H1 (cell line): ENCODE measurements around the gene TRAPPC6A. TPM values are rescaled to one million over a fixed set of nuclear protein-coding genes. Genes with fewer than 3 reads are reported as not detected.
A peak's percentile ranks its signal among the peaks of the same experiment; 100 is the strongest.

Source experiments
- CTCF ChIA-PET: fragments of 300-600 bp; sonication (Branson Sonifier 250); formaldehyde crosslinking; loops from one replicate; lab custom pipeline; 2021; ENCODE audit not compliant: partially characterized antibody; lab: Charles Lee
- POLR2A ChIA-PET: fragments of 300-600 bp; sonication (Branson Sonifier 250); formaldehyde crosslinking; loops from one replicate; lab custom pipeline; 2021; ENCODE audit warnings: inconsistent platforms; ENCODE audit not compliant: partially characterized antibody; lab: Charles Lee
- DNase-seq, 2 experiments: peaks; one replicate each; pipeline versions ENCODE4 v3.0.0 to v3.0.0-alpha.2; 2010 to 2022; ENCODE audit warnings: low spot score in 2 of 2, low read depth in 1 of 2, mixed read lengths in 1 of 2
- FAIRE-seq: peaks from 2 replicates; lab custom pipeline; 2011; peaks lifted over from hg19 to GRCh38; lab: Jason Lieb, UNC
- H2AFZ ChIP-seq: 2 replicates; pipeline ENCODE4 v1.8.1; 2012; ENCODE audit warnings: low read length, inconsistent platforms
- H2AK5ac ChIP-seq: 2 replicates; pipeline ENCODE4 v1.6.1; 2013; ENCODE audit warnings: low read depth, low read length
- H2BK120ac ChIP-seq: replicated peaks from 2 replicates; pipeline ENCODE3; 2013; ENCODE audit warnings: low read depth, low read length, inconsistent platforms
- H2BK12ac ChIP-seq: 2 replicates; pipeline ENCODE4 v1.6.1; 2013; ENCODE audit warnings: low read depth, low read length
- H2BK15ac ChIP-seq: 2 replicates; pipeline ENCODE4 v1.6.1; 2013; ENCODE audit warnings: low read length
- H2BK20ac ChIP-seq: 2 replicates; pipeline ENCODE4 v1.6.1; 2013; ENCODE audit warnings: low read length
- H2BK5ac ChIP-seq: 2 replicates; pipeline ENCODE4 v1.6.1; 2013; ENCODE audit warnings: low read depth, low read length
- H3K14ac ChIP-seq: 2 replicates; pipeline ENCODE4 v1.6.1; 2013; ENCODE audit warnings: inconsistent platforms; ENCODE audit not compliant: insufficient read length
- H3K18ac ChIP-seq: 2 replicates; pipeline ENCODE4 v1.6.1; 2013; ENCODE audit warnings: low read length; ENCODE audit errors: extremely low read depth
- H3K23ac ChIP-seq: 2 replicates; pipeline ENCODE4 v1.6.1; 2013; ENCODE audit warnings: inconsistent platforms; ENCODE audit not compliant: insufficient read length
- H3K23me2 ChIP-seq: 2 replicates; pipeline ENCODE4 v1.6.1; 2013; ENCODE audit warnings: low read depth, low read length
- H3K27ac ChIP-seq: 2 replicates; pipeline ENCODE4 v1.6.1; 2011; ENCODE audit warnings: low read depth, low read length, inconsistent platforms
- H3K27me3 ChIP-seq, 4 experiments: replicated peaks in 1 of 4; 1 replicate in 1 of 4; 2 replicates in 3 of 4; pipeline versions ENCODE4 v1.6.1 to v1.8.1; 2011 to 2013; ENCODE audit warnings: low read length in 3 of 4, mild to moderate bottlenecking in 3 of 4, inconsistent platforms in 2 of 4, mixed read lengths in 2 of 4, moderate library complexity in 1 of 4; ENCODE audit not compliant: control insufficient read depth in 3 of 4, insufficient read depth in 3 of 4; ENCODE audit errors: extremely low read depth in 1 of 4
- H3K36me3 ChIP-seq, 4 experiments: 2 replicates each; pipeline versions ENCODE4 v1.6.1 to v1.8.1; 2011 to 2013; ENCODE audit warnings: mild to moderate bottlenecking in 4 of 4, low read length in 3 of 4, moderate library complexity in 2 of 4, control low read depth in 1 of 4, inconsistent platforms in 1 of 4; ENCODE audit not compliant: insufficient read depth in 4 of 4, control insufficient read depth in 2 of 4
- H3K4ac ChIP-seq: replicated peaks from 2 replicates; pipeline ENCODE3; 2013; ENCODE audit warnings: low read length, low read depth, mixed read lengths, inconsistent platforms; ENCODE audit not compliant: insufficient read length
- H3K4me1 ChIP-seq, 4 experiments: replicated peaks in 1 of 4; 1 replicate in 1 of 4; 2 replicates in 3 of 4; pipeline versions ENCODE4 v1.6.1 to v1.8.1; 2011 to 2013; ENCODE audit warnings: low read length in 3 of 4, inconsistent platforms in 2 of 4, mixed read lengths in 1 of 4; ENCODE audit not compliant: insufficient read depth in 4 of 4, control insufficient read depth in 3 of 4
- H3K4me2 ChIP-seq, 2 experiments: 2 replicates each; pipeline versions ENCODE4 v1.6.1 to v1.8.1; 2011 to 2013; ENCODE audit warnings: low read depth in 2 of 2, low read length in 2 of 2, control low read depth in 1 of 2, inconsistent platforms in 1 of 2, mild to moderate bottlenecking in 1 of 2; ENCODE audit not compliant: insufficient read depth in 1 of 2
- H3K4me3 ChIP-seq, 4 experiments: fragments of 200-600, 300-600 bp in 1 of 4; sonication (generic), shearing (Covaris generic), sonication (Bioruptor Twin) in 1 of 4; 2 replicates each; pipeline versions ENCODE4 v1.5.1 to v1.8.1; 2011 to 2016; ENCODE audit warnings: low read length in 4 of 4, low read depth in 3 of 4, control low read depth in 2 of 4, inconsistent platforms in 2 of 4, mild to moderate bottlenecking in 2 of 4, mixed read lengths in 1 of 4, moderate library complexity in 1 of 4; ENCODE audit not compliant: insufficient read depth in 2 of 4; ENCODE audit errors: extremely low read depth in 1 of 4
- H3K56ac ChIP-seq: replicated peaks from 2 replicates; pipeline ENCODE3; 2013; ENCODE audit warnings: low read depth, mild to moderate bottlenecking, mixed read lengths, low read length, inconsistent platforms; ENCODE audit not compliant: insufficient read length
- H3K79me1 ChIP-seq: 2 replicates; pipeline ENCODE4 v1.6.1; 2013; ENCODE audit warnings: low read depth, low read length, control low read depth
- H3K79me2 ChIP-seq, 2 experiments: 2 replicates each; pipeline versions ENCODE4 v1.6.1 to v1.8.1; 2012 to 2013; ENCODE audit warnings: low read length in 2 of 2, mild to moderate bottlenecking in 2 of 2, inconsistent platforms in 1 of 2; ENCODE audit not compliant: insufficient read depth in 2 of 2, control insufficient read depth in 1 of 2
- H3K9ac ChIP-seq, 4 experiments: replicated peaks in 1 of 4; 1 replicate in 1 of 4; 2 replicates in 3 of 4; pipeline versions ENCODE4 v1.6.1 to v1.8.1; 2011 to 2013; ENCODE audit warnings: low read depth in 3 of 4, low read length in 3 of 4, control low read depth in 2 of 4, mild to moderate bottlenecking in 2 of 4, moderate library complexity in 2 of 4, inconsistent platforms in 1 of 4; ENCODE audit errors: extremely low read depth in 1 of 4
- H3K9me3 ChIP-seq, 2 experiments: 2 replicates each; pipeline versions ENCODE4 v1.6.1 to v1.8.1; 2012 to 2013; ENCODE audit warnings: mild to moderate bottlenecking in 2 of 2, moderate library complexity in 2 of 2, control low read depth in 1 of 2, inconsistent platforms in 1 of 2, low read depth in 1 of 2, low read length in 1 of 2, mixed read lengths in 1 of 2; ENCODE audit not compliant: insufficient read depth in 2 of 2
- H4K20me1 ChIP-seq, 2 experiments: replicated peaks in 1 of 2; 2 replicates each; pipeline versions ENCODE3 to v1.8.1; 2011 to 2013; ENCODE audit warnings: inconsistent platforms in 2 of 2, low read length in 2 of 2, mild to moderate bottlenecking in 1 of 2; ENCODE audit not compliant: insufficient read depth in 2 of 2, control insufficient read depth in 1 of 2
- H4K5ac ChIP-seq: 2 replicates; pipeline ENCODE4 v1.6.1; 2013; ENCODE audit warnings: low read length, low read depth, mixed read lengths, inconsistent platforms; ENCODE audit not compliant: insufficient read length
- H4K8ac ChIP-seq: 2 replicates; pipeline ENCODE4 v1.8.0; 2013; ENCODE audit warnings: mild to moderate bottlenecking, moderate library complexity, low read length, inconsistent platforms; ENCODE audit not compliant: insufficient read depth; ENCODE audit errors: extremely low read depth
- H4K91ac ChIP-seq: replicated peaks from 2 replicates; pipeline ENCODE3; 2013; ENCODE audit warnings: low read length, mixed read lengths, inconsistent platforms; ENCODE audit not compliant: insufficient read length
- EZH2 ChIP-seq: fragments of 200-600 bp; sonication (generic); IDR thresholded peaks from 2 replicates; pipeline ENCODE4 v1.7.1; 2012; ENCODE audit warnings: low read depth, mild to moderate bottlenecking, moderate library complexity, low read length, inconsistent platforms; ENCODE audit not compliant: severe bottlenecking
- RAD21 ChIP-seq, 2 experiments: IDR thresholded peaks in 1 of 2; conservative IDR thresholded peaks in 1 of 2; 2 replicates each; pipeline ENCODE4 v1.6.1; 2011; ENCODE audit warnings: low read depth in 2 of 2, low read length in 2 of 2, improper control_type of control experiment in 1 of 2, inconsistent platforms in 1 of 2, mild to moderate bottlenecking in 1 of 2, moderate library complexity in 1 of 2
- SP2 ChIP-seq: IDR thresholded peaks from 2 replicates; pipeline ENCODE4 v1.6.1; 2012; ENCODE audit warnings: mild to moderate bottlenecking, low read length, inconsistent platforms
- TAF7 ChIP-seq: optimal IDR thresholded peaks from 2 replicates; pipeline ENCODE3; 2011; ENCODE audit warnings: low read depth, mild to moderate bottlenecking, inconsistent platforms, low read length, moderate library complexity, borderline replicate concordance
- WGBS, 2 experiments: shearing (Covaris generic) in 1 of 2; methylation state at CpG; one replicate each; pipeline versions ENCODE4 v1.1.6 to v1.1.7; 2013 to 2015; ENCODE audit warnings: low lambda C conversion rate in 2 of 2, mixed read lengths in 2 of 2, inconsistent platforms in 1 of 2, low coverage in 1 of 2, missing lambda C conversion rate in 1 of 2; ENCODE audit not compliant: insufficient replicate concordance in 2 of 2, insufficient coverage in 1 of 2, insufficient read length in 1 of 2; ENCODE audit errors: extremely low coverage in 1 of 2, missing lambda C conversion rate in 1 of 2; 5-methylcytosine and 5-hydroxymethylcytosine counted together
- polyA plus RNA-seq, 7 experiments: library from polyadenylated mRNA; depleted of rRNA in 3 of 7; stranded (reverse) in 5 of 7; unstranded in 2 of 7; fragments of >200 nt in 5 of 7; fragments of 200-250 nt in 2 of 7; gene quantifications; 1 replicate in 5 of 7; 2 replicates in 1 of 7; 4 replicates in 1 of 7; pipeline versions ENCODE4 v1.2.1 to v1.2.3, GENCODE V29; 2011 to 2013; ENCODE audit warnings: missing spikeins in 2 of 7, mixed read lengths in 2 of 7
- total RNA-seq: library from RNA; stranded (reverse); fragmentation: NEBNext Ultra II Directional; extraction: Animal tissue kit (Norgen Biotek cat#: 25700); gene quantifications from 2 replicates; pipeline ENCODE4 v1.2.1, GENCODE V29; 2021

The TRAPPC6A gene
- total and polyA plus RNA-seq, 2 of the 8 experiments (the other 6 are each of a cell fraction or from before 2014, with no cell fraction given): 31.8 to 130 TPM

DNA sequence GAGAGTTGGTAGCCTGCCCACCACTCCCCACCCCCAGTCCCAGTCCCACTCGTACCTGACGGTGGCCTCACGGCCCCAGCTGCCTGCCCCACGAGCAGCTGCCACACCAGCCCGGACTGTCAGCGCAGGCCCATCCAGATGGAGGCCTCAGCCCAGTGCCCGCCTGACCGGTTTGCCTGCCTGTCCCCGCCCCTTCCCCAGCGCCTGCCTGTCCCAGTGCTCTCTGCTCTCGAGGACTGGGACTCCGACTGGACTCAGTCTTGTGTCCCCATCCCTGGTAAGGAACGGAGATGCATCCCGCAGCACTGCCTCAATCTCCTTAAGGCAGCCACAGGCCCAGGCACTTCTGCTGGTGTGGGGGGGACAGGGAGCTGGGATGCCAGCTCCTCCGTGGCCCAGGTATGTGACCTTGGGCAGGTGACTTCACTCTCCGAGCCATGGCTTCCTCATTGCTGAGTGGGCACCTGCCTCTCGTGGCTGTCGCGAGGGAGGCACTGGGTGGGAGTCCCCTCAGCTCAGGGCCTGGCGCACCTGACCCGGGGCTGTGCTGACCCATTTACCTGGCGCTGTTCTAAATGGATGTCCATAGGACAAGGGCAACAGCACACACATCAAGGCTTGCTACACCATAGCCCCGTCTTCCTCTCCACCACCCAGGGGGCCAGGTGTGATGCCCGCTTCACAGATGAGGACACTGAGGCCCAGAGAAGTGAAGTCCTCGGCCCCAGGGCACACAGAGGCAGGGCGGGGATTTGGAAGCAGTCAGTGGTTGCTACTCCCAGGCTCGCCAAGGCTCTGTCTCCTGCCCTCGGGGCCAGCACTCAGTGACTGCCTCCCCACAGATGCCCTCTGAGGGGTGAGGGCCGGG, 16.9 kb downstream of the TRAPPC6A start, which contains the start of gene NKPD1:
Gene NKPD1, minus strand, starts transcription at position 113 of the 868 bp plus-strand sequence. CDS start 832 bp downstream, outside the sequence.
- H3K36me3 ChIP-seq: no peaks in the 10 kb centered on the region
- no peak within 1 kb of the TSS for H2AFZ ChIP-seq
- no peak within 1 kb of the TSS for H3K14ac ChIP-seq
- no peak within 1 kb of the TSS for H2BK15ac ChIP-seq
- WGBS, 2 experiments: 72% methylated on average over 29 of the region's 29 CpGs; no CpG with 5 or more reads in 1 of the 2 experiments
- FAIRE-seq (no peak), DNase-seq (no peak)
- no peaks in the 10 kb centered on the region for H3K79me2 ChIP-seq
- no peak within 1 kb of the TSS for H3K27ac ChIP-seq
- no peak within 1 kb of the TSS for H3K18ac ChIP-seq
- no peak within 1 kb of the TSS for H3K23ac ChIP-seq
- no peaks in the 10 kb centered on the region for H3K9me3 ChIP-seq
- no peak within 1 kb of the TSS for H4K91ac ChIP-seq
- H3K79me1 ChIP-seq: no peaks in the 10 kb centered on the region
- H3K4me2 ChIP-seq: 0 out of 4 replicates have a peak within 1 kb of the TSS, but pooled peaks of 1 of the 2 experiments have one; percentile 36
- no peak within 1 kb of the TSS for H3K4me3 ChIP-seq
- peaks cover 0 to 11% (median 4%) of the 10 kb centered on the region in 4 experiments; a peak in 3 of 7 replicates for H3K27me3 ChIP-seq
- no peak within 1 kb of the TSS for H3K9ac ChIP-seq
- no peaks in the 10 kb centered on the region for H3K23me2 ChIP-seq
- 0 out of 2 replicates have a peak within 1 kb of the TSS, but pooled peaks have one; percentile 17 for H2BK12ac ChIP-seq
- no peak within 1 kb of the TSS for H3K56ac ChIP-seq
- no peak within 1 kb of the TSS for H2AK5ac ChIP-seq
- no peak within 1 kb of the TSS for H2BK20ac ChIP-seq
- H3K4me1 ChIP-seq: peaks cover 0 to 14% (median 7%) of the 10 kb centered on the region in 4 experiments; a peak in 5 of 7 replicates
- ChIA-PET POLR2A (interaction anchor here (1.0 to 3.1 kb wide), 5 partner anchors 8 to 17 kb away, joined by 3 to 20 read pairs (median 7); partner anchors contain the start of genes BLOC1S3 and TRAPPC6A), CTCF (interaction anchor here (0.7 to 4.0 kb wide), 9 partner anchors 9 to 278 kb away, joined by 3 to 32 read pairs (median 3); partner anchors contain the start of genes BLOC1S3 and TRAPPC6A)
- TF ChIP-seq RAD21 (IDR thresholded peaks at IDR 0.05 in 1 of 2, conservative IDR thresholded peaks at IDR 0.05 in 1 of 2; ENCODE audit: low read depth in 2 of 2, low read length in 2 of 2) (no peak), TAF7 (no peak), SP2 (no peak), EZH2 (no peak)
- H2BK5ac ChIP-seq: no peak within 1 kb of the TSS
- no peak within 1 kb of the TSS for H3K4ac ChIP-seq
- no peak within 1 kb of the TSS for H2BK120ac ChIP-seq
- peaks cover 0 to 3% of the 10 kb centered on the region in 2 experiments for H4K20me1 ChIP-seq
- peak within 1 kb of the TSS; percentile 60; the same call in 1 of the 2 replicates for H4K8ac ChIP-seq
- H4K5ac ChIP-seq: no peak within 1 kb of the TSS
